Measurements from ENCODE around the gene CEMIP. TPM values are rescaled to one million over a fixed set of nuclear protein-coding genes. Genes with fewer than 3 reads are reported as not detected.

CEMIP gene
- total and polyA plus RNA-seq, 2 of the 8 experiments (the other 6 are each of a cell fraction or from before 2014, with no cell fraction given), result 0.11 to 0.60 TPM

DNA sequence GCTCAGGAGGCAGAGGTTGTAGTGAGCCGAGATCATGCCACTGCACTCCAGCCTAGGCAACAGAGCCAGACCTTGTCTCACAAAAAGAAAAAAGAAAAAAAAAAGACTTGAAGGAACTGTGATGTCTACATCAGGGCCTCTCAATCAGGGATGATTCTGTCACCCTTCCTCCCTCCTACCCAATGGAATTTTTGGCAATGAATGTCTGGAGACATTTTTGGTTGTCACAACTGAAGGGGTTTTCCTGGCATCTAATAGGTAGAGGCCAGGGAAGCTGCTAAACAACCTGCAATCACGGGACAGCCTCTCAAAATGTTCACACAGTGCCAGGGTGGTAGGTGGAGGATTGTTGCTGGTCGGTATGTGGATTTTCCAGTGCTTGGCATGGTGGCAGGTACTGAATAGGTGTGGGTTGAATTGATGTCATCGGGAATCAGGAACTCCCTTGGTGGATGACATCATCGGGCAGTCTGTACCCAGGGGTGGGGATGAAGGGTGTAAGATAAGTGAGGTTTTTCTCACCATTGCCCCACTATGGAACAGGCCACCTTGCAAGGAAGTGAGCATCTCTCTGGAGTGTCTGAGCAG is 139.1 kb downstream of the CEMIP start:
- Histone ChIP-seq H2BK12ac (ENCODE audit: low read depth, low read length) (no peak overlapping the region), H3K4me1 (replicated peaks in 1 of 4; ENCODE audit: control insufficient read depth in 3 of 4, insufficient read depth in 4 of 4, low read length in 3 of 4) (peaks cover 0 to 3% (median 3%) of the 10 kb centered on the region in 4 experiments; a peak in 4 of 7 replicates), H3K4me3 (ENCODE audit: extremely low read depth in 1 of 4, insufficient read depth in 2 of 4, low read depth in 3 of 4, low read length in 4 of 4) (no peak overlapping the region), H3K4me2 (ENCODE audit: insufficient read depth in 1 of 2, low read depth in 2 of 2, low read length in 2 of 2) (no peak overlapping the region), H3K23me2 (ENCODE audit: low read depth, low read length) (no peaks in the 10 kb centered on the region), H2BK20ac (ENCODE audit: low read length) (no peak overlapping the region), H4K5ac (ENCODE audit: insufficient read length, low read depth, low read length) (no peak overlapping the region), H3K9ac (replicated peaks in 1 of 4; ENCODE audit: extremely low read depth in 1 of 4, low read depth in 3 of 4, low read length in 3 of 4) (no peak overlapping the region), H3K36me3 (ENCODE audit: control insufficient read depth in 2 of 4, insufficient read depth in 4 of 4, low read length in 3 of 4) (no peaks in the 10 kb centered on the region), H4K91ac (replicated peaks; ENCODE audit: insufficient read length, low read length) (no peak overlapping the region), H3K27ac (ENCODE audit: low read depth, low read length) (no peak overlapping the region), H4K20me1 (replicated peaks in 1 of 2; ENCODE audit: control insufficient read depth in 1 of 2, insufficient read depth in 2 of 2, low read length in 2 of 2) (no peaks in the 10 kb centered on the region), H2BK15ac (ENCODE audit: low read length) (no peak overlapping the region), H3K4ac (replicated peaks; ENCODE audit: insufficient read length, low read depth, low read length) (no peak overlapping the region), H3K79me2 (ENCODE audit: control insufficient read depth in 1 of 2, insufficient read depth in 2 of 2, low read length in 2 of 2) (no peaks in the 10 kb centered on the region), H3K23ac (ENCODE audit: insufficient read length) (no peak overlapping the region), H3K18ac (ENCODE audit: extremely low read depth, low read length) (no peak overlapping the region), H3K56ac (replicated peaks; ENCODE audit: insufficient read length, low read depth, low read length) (no peak overlapping the region), H3K9me3 (ENCODE audit: insufficient read depth in 2 of 2, low read depth in 1 of 2, low read length in 1 of 2) (no peaks in the 10 kb centered on the region), H2BK120ac (replicated peaks; ENCODE audit: low read depth, low read length) (no peak overlapping the region), H2BK5ac (ENCODE audit: low read depth, low read length) (no peak overlapping the region), H3K14ac (ENCODE audit: insufficient read length) (no peak overlapping the region), H3K27me3 (replicated peaks in 1 of 4; ENCODE audit: control insufficient read depth in 3 of 4, extremely low read depth in 1 of 4, insufficient read depth in 3 of 4, low read length in 3 of 4) (peaks cover 0 to 2% (median 0%) of the 10 kb centered on the region in 4 experiments; a peak in 2 of 7 replicates), H4K8ac (ENCODE audit: extremely low read depth, insufficient read depth, low read length) (no peak overlapping the region; the same call in 1 of the 2 replicates), H2AK5ac (ENCODE audit: low read depth, low read length) (no peak overlapping the region), H2AFZ (ENCODE audit: low read length) (no peak overlapping the region), H3K79me1 (ENCODE audit: low read depth, low read length) (no peaks in the 10 kb centered on the region)
- WGBS, 2 experiments (ENCODE audit: extremely low coverage in 1 of 2, insufficient coverage in 1 of 2, insufficient read length in 1 of 2, insufficient replicate concordance in 2 of 2, low coverage in 1 of 2, low lambda C conversion rate in 2 of 2, missing lambda C conversion rate in 1 of 2), result 87% methylated on average over 5 of the region's 5 CpGs; no CpG with 5 or more reads in 1 of the 2 experiments
- DNase-seq (ENCODE audit: low read depth in 1 of 2, low spot score in 2 of 2) (no peak), FAIRE-seq (no peak)
- ChIA-PET CTCF (ENCODE audit: partially characterized antibody) (interaction anchor here (0.6 to 1.0 kb wide), 2 partner anchors 52 to 87 kb away, joined by 3 to 4 read pairs; no protein-coding TSS in a partner anchor), POLR2A (ENCODE audit: partially characterized antibody) (no interaction called here)
- TF ChIP-seq SRF (IDR thresholded peaks at IDR 0.05; ENCODE audit: low read depth, low read length) (no peak), JUN (IDR thresholded peaks at IDR 0.05; ENCODE audit: low read depth, low read length) (no peak), RNF2 (IDR thresholded peaks at IDR 0.05; ENCODE audit: borderline replicate concordance, low read depth, low read length, missing control alignments, poor library complexity, severe bottlenecking) (no peak), NRF1 (IDR thresholded peaks at IDR 0.05; ENCODE audit: low read depth, low read length) (no peak), SIX5 (IDR thresholded peaks at IDR 0.05; ENCODE audit: low read depth, low read length) (no peak), CEBPB (IDR thresholded peaks at IDR 0.05; ENCODE audit: low read depth, low read length) (no peak)
- TF ChIP-seq, protein P1, sequence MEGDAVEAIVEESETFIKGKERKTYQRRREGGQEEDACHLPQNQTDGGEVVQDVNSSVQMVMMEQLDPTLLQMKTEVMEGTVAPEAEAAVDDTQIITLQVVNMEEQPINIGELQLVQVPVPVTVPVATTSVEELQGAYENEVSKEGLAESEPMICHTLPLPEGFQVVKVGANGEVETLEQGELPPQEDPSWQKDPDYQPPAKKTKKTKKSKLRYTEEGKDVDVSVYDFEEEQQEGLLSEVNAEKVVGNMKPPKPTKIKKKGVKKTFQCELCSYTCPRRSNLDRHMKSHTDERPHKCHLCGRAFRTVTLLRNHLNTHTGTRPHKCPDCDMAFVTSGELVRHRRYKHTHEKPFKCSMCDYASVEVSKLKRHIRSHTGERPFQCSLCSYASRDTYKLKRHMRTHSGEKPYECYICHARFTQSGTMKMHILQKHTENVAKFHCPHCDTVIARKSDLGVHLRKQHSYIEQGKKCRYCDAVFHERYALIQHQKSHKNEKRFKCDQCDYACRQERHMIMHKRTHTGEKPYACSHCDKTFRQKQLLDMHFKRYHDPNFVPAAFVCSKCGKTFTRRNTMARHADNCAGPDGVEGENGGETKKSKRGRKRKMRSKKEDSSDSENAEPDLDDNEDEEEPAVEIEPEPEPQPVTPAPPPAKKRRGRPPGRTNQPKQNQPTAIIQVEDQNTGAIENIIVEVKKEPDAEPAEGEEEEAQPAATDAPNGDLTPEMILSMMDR (IDR thresholded peaks at IDR 0.05; ENCODE audit: control extremely low read depth in 1 of 3, insufficient read depth in 1 of 3, low read depth in 1 of 3, low read length in 3 of 3), result no peak
- TF ChIP-seq, protein P2, sequence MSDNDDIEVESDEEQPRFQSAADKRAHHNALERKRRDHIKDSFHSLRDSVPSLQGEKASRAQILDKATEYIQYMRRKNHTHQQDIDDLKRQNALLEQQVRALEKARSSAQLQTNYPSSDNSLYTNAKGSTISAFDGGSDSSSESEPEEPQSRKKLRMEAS (IDR thresholded peaks at IDR 0.05), result no peak
